DOHH2 (cell line): ENCODE data around the gene ZBTB40.

Experiments used
- H3F3A ChIP-seq: fragments of 200-600 bp; sonication (generic), shearing (Covaris generic); 2 replicates; pipeline ENCODE4 v1.6.0; 2016; ENCODE audit warnings: antibody characterized with exemption, mild to moderate bottlenecking; ENCODE audit not compliant: control insufficient read depth, insufficient read depth
- H3K27ac ChIP-seq: fragments of 200-600 bp; sonication (generic); 2 replicates; pipeline ENCODE4 v1.5.1; 2014; ENCODE audit warnings: low read depth, mild to moderate bottlenecking, low read length, moderate library complexity
- H3K27me3 ChIP-seq: fragments of 200-600 bp; sonication (generic); 2 replicates; pipeline ENCODE4 v1.6.1; 2014; ENCODE audit warnings: mild to moderate bottlenecking, low read length, mixed read lengths; ENCODE audit not compliant: control insufficient read depth
- H3K36me3 ChIP-seq: fragments of 200-600 bp; sonication (generic); 2 replicates; pipeline ENCODE4 v1.6.1; 2014; ENCODE audit warnings: mild to moderate bottlenecking, low read length, moderate library complexity, mixed read lengths; ENCODE audit not compliant: control insufficient read depth
- H3K4me1 ChIP-seq: fragments of 200-600 bp; sonication (generic); 2 replicates; pipeline ENCODE4 v1.6.1; 2014; ENCODE audit warnings: mild to moderate bottlenecking, low read length, mixed read lengths; ENCODE audit not compliant: control insufficient read depth
- H3K4me2 ChIP-seq: fragments of 200-600 bp; sonication (generic); 2 replicates; pipeline ENCODE4 v1.6.0; 2014; ENCODE audit warnings: mild to moderate bottlenecking, low read length, moderate library complexity
- H3K4me3 ChIP-seq: fragments of 200-600 bp; sonication (generic); 2 replicates; pipeline ENCODE4 v1.5.1; 2014; ENCODE audit warnings: mild to moderate bottlenecking, low read length, mixed read lengths
- H3K79me2 ChIP-seq: fragments of 200-600 bp; sonication (generic); 2 replicates; pipeline ENCODE4 v1.6.1; 2014; ENCODE audit warnings: mild to moderate bottlenecking, low read length, mixed read lengths; ENCODE audit not compliant: control insufficient read depth
- H3K9me2 ChIP-seq: fragments of 200-600 bp; sonication (generic); replicated peaks from 2 replicates; pipeline ENCODE4 v1.6.1; 2014; ENCODE audit warnings: mild to moderate bottlenecking, low read length, mixed read lengths; ENCODE audit not compliant: control insufficient read depth
- H3K9me3 ChIP-seq: fragments of 200-600 bp; sonication (generic); 2 replicates; pipeline ENCODE4 v1.6.1; 2014; ENCODE audit warnings: antibody characterized with exemption, low read length, mixed read lengths; ENCODE audit not compliant: control insufficient read depth, insufficient read depth
- H4K20me1 ChIP-seq: fragments of 200-600 bp; sonication (generic); 2 replicates; pipeline ENCODE4 v1.6.0; 2014; ENCODE audit warnings: low read depth, mild to moderate bottlenecking, antibody characterized with exemption, low read length, moderate library complexity; ENCODE audit not compliant: control insufficient read depth, insufficient read depth
- EZH2phosphoT487 ChIP-seq: fragments of 200-600 bp; sonication (generic); IDR thresholded peaks from 2 replicates; pipeline ENCODE4 v1.6.1; 2017; ENCODE audit warnings: borderline replicate concordance, mild to moderate bottlenecking, antibody characterized with exemption, low read length, moderate library complexity, mixed read lengths
- TF ChIP-seq, protein P1 (sequence below): fragments of 200-600 bp; sonication (generic); IDR thresholded peaks from one replicate; pipeline ENCODE4 v1.5.1; 2014; ENCODE audit warnings: antibody characterized with exemption, mild to moderate bottlenecking, low read depth, low read length; ENCODE audit not compliant: poor library complexity, severe bottlenecking

The ZBTB40 gene

DNA sequence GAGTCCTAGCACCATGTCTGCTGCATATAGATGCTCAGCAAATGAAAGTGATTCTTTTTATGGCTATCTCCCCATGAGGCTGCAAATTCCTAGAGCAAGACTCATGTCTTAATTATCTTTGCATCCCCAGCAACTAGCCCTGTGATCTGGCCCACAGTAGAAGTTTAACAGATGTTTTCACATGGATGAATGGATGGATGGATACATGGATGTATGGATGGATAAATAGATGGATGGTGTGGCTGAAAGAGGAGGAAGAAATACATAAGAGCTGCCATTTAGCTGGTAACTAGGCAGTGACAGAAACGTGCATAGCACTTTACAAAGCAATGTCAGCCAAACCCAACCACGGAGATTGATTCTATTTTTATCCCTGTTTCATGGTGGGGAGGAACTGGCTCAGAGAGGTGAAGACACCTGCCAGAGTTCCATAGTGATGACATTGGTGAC is 32.7 kb upstream of the ZBTB40 start:
- TF ChIP-seq, protein P1, sequence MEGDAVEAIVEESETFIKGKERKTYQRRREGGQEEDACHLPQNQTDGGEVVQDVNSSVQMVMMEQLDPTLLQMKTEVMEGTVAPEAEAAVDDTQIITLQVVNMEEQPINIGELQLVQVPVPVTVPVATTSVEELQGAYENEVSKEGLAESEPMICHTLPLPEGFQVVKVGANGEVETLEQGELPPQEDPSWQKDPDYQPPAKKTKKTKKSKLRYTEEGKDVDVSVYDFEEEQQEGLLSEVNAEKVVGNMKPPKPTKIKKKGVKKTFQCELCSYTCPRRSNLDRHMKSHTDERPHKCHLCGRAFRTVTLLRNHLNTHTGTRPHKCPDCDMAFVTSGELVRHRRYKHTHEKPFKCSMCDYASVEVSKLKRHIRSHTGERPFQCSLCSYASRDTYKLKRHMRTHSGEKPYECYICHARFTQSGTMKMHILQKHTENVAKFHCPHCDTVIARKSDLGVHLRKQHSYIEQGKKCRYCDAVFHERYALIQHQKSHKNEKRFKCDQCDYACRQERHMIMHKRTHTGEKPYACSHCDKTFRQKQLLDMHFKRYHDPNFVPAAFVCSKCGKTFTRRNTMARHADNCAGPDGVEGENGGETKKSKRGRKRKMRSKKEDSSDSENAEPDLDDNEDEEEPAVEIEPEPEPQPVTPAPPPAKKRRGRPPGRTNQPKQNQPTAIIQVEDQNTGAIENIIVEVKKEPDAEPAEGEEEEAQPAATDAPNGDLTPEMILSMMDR, result no peak
- no peak for TF ChIP-seq EZH2phosphoT487
- H3K36me3 ChIP-seq, result no peaks in the 10 kb centered on the region
- no peaks in the 10 kb centered on the region for H3F3A ChIP-seq
- no peak overlapping the region for H3K27ac ChIP-seq
- H3K4me2 ChIP-seq, result no peak overlapping the region
- no peaks in the 10 kb centered on the region for H3K9me3 ChIP-seq
- no peaks in the 10 kb centered on the region for H3K79me2 ChIP-seq
- H3K9me2 ChIP-seq, result no peaks in the 10 kb centered on the region
- peaks cover 3% of the 10 kb centered on the region; the same call in 1 of the 2 replicates for H3K27me3 ChIP-seq
- H3K4me1 ChIP-seq, result no peaks in the 10 kb centered on the region
- no peaks in the 10 kb centered on the region for H4K20me1 ChIP-seq
- no peak overlapping the region for H3K4me3 ChIP-seq

GRCh38 chr1:22420455-22421053 is 31.1 kb upstream of the ZBTB40 start:
- Histone ChIP-seq H3K27ac (no peak overlapping the region), H3K4me2 (no peak overlapping the region), H3K9me2 (no peaks in the 10 kb centered on the region), H3K4me3 (no peak overlapping the region), H4K20me1 (no peaks in the 10 kb centered on the region), H3K36me3 (no peaks in the 10 kb centered on the region), H3K4me1 (no peaks in the 10 kb centered on the region), H3F3A (no peaks in the 10 kb centered on the region), H3K9me3 (no peaks in the 10 kb centered on the region), H3K27me3 (peaks cover 3% of the 10 kb centered on the region; the same call in 1 of the 2 replicates), H3K79me2 (no peaks in the 10 kb centered on the region)
- TF ChIP-seq, protein P1, result peak; percentile 74
- no peak for TF ChIP-seq EZH2phosphoT487

DNA sequence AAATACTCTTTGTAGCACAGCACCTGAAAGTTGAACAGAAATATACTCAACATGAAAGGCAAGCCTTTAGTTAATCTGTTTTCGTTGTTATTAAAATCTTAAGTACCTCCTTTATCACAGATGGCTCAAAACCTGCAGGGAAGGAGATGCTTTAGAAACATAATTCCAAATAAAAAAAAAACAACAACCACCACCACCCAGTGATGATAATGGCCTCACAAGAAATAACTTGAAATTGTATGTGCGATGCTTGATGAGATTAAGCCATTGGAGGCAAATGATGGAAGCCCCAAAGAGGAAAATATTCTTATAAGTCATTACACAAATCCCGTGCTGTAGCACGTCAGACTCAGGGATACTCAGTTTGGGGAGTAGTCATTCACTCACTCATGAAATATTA is 24.9 kb upstream of the ZBTB40 start:
- TF ChIP-seq EZH2phosphoT487, result no peak
- TF ChIP-seq, protein P1, result no peak
- Histone ChIP-seq H3K27ac (no peak overlapping the region), H3K36me3 (no peaks in the 10 kb centered on the region), H3K4me3 (no peak overlapping the region), H3K4me2 (no peak overlapping the region), H3K9me2 (no peaks in the 10 kb centered on the region), H3F3A (no peaks in the 10 kb centered on the region), H3K4me1 (peaks cover 3% of the 10 kb centered on the region; the same call in 1 of the 2 replicates), H3K27me3 (no peaks in the 10 kb centered on the region), H3K79me2 (no peaks in the 10 kb centered on the region), H4K20me1 (no peaks in the 10 kb centered on the region), H3K9me3 (no peaks in the 10 kb centered on the region)

GRCh38 chr1:22428672-22429071 is 23.0 kb upstream of the ZBTB40 start:
- Histone ChIP-seq H3K79me2 (no peaks in the 10 kb centered on the region), H3K27me3 (peaks cover 3% of the 10 kb centered on the region; the same call in 1 of the 2 replicates), H3K36me3 (no peaks in the 10 kb centered on the region), H3K27ac (no peak overlapping the region), H3K4me1 (peaks cover 3% of the 10 kb centered on the region; the same call in 1 of the 2 replicates), H3K4me2 (peak overlapping the region; percentile 50), H4K20me1 (no peaks in the 10 kb centered on the region), H3K9me2 (no peaks in the 10 kb centered on the region), H3F3A (no peaks in the 10 kb centered on the region), H3K4me3 (peak overlapping the region; percentile 49), H3K9me3 (no peaks in the 10 kb centered on the region)
- TF ChIP-seq EZH2phosphoT487, result no peak
- TF ChIP-seq, protein P1, result no peak
